GM13977 (cell line): Measurements from ENCODE around the gene HAUS5.

ENCODE experiments used
- DNase-seq: peaks from one replicate; pipeline ENCODE4 v3.0.0; 2012; ENCODE audit warnings: low spot score
- in situ Hi-C: fragments of 300-500 bp; cut with MboI; formaldehyde crosslinking; loops from one replicate; pipeline ENCODE4 v1.12.0; 2022; ENCODE audit warnings: low sequenced_read_pairs, low pct_unique_long_range_greater_than_20kb, mixed read lengths, inconsistent platforms; ENCODE audit not compliant: unreplicated experiment
- TF ChIP-seq, protein P1 (sequence below): IDR thresholded peaks from 2 replicates; pipeline ENCODE4 v1.5.1; 2012; ENCODE audit warnings: mild to moderate bottlenecking, control low read depth; ENCODE audit not compliant: insufficient read depth; ENCODE audit errors: extremely low read depth, missing control alignments

HAUS5 gene

DNA sequence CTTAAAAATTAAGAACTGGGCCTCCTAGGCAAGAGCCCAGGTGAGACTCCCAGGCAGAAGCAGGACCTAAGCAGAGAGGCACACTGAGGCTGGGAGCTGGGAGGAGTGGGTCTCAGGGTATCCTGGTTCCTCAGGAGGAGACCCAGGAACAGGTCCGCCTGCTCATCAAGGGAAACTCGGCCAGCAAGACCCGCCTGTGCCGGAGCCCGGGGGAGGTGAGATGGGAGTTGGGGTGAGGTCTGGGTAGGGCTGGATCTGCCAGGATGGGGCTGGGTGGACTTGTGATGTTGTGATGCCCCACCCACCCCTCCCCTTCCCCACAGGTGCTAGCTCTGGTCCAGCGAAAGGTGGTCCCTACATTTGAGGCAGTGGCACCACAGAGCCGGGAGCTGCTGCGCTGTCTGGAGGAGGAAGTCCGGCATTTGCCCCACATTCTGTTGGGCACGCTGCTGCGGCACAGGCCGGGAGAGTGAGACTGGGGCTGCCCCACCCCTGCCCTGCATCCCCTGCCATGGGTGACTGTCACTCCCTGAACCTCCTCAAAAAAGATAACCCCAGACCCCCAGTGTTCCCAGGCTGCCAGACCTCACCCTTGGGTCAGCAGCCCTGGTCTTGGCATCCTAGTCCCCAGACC lies 6.9 kb downstream of the HAUS5 start:
- TF ChIP-seq, protein P1, sequence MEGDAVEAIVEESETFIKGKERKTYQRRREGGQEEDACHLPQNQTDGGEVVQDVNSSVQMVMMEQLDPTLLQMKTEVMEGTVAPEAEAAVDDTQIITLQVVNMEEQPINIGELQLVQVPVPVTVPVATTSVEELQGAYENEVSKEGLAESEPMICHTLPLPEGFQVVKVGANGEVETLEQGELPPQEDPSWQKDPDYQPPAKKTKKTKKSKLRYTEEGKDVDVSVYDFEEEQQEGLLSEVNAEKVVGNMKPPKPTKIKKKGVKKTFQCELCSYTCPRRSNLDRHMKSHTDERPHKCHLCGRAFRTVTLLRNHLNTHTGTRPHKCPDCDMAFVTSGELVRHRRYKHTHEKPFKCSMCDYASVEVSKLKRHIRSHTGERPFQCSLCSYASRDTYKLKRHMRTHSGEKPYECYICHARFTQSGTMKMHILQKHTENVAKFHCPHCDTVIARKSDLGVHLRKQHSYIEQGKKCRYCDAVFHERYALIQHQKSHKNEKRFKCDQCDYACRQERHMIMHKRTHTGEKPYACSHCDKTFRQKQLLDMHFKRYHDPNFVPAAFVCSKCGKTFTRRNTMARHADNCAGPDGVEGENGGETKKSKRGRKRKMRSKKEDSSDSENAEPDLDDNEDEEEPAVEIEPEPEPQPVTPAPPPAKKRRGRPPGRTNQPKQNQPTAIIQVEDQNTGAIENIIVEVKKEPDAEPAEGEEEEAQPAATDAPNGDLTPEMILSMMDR, result no peak
- in situ Hi-C loops, result no loop called here

DNA sequence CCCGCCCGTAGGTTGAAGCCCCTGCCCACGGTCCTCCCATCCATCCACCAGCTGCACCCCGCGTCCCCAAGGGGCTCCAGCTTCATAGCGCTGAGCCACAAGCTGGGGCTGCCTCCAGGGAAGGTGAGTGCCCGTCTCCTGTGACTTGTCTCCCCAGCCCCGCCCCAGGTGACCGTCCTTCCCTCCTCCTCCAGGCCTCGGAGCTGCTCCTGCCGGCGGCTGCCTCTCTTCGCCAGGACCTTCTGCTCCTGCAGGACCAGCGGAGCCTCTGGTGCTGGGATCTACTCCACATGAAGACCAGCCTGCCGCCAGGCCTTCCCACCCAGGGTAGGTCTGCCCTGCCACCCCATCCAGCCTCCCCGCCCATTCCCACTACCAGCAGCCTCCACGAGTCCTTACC lies 7.5 kb downstream of the HAUS5 start:
- no peak for DNase-seq
- TF ChIP-seq, protein P1, result no peak
- in situ Hi-C loops, result no loop called here

More for the DNA sequence above, 6.9 kb downstream of the HAUS5 start:
- DNase-seq, result no peak

DNA sequence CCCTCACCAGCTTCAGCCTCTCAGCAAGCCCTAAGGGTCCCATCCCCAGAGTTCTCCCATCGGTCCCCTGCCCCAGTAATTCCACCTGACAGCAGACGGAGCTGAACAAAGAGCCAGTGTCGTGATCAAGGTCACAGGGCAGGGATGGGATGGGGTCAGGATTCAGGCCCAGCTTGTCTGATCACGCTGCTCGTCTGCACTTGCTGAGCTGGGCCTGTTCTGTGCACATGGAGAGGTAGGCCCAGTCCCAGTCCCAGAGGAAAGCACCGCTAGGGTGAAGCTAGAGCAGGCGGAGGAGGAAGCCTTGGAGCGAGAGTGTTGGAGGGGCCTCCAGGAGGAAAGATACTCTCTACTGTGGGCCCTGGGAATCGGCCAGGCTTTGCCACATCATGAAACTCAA lies 9.2 kb downstream of the HAUS5 start:
- in situ Hi-C loops, result no loop called here
- DNase-seq, result no peak
- TF ChIP-seq, protein P1, result no peak

DNA sequence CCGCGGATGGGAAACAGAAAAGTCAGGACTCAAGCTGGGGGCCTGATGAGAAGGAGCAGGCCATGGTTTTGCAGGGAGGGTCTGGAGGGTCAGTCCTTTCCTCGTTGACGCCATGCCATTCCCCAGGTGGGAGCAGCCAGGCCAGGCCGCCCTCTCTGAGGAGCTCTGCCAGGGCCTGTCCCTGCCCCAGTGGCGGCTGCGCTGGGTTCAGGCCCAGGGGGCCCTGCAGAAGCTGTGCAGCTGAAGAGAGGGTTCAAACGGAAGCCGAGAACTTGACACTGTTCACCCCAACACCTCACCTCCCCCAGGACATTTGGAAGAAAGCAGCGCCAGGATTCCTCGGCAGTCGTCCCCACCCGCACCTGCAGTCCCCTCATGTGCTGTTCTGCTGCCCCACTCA lies 10.2 kb downstream of the HAUS5 start:
- in situ Hi-C loops, result no loop called here
- no peak for DNase-seq

DNA sequence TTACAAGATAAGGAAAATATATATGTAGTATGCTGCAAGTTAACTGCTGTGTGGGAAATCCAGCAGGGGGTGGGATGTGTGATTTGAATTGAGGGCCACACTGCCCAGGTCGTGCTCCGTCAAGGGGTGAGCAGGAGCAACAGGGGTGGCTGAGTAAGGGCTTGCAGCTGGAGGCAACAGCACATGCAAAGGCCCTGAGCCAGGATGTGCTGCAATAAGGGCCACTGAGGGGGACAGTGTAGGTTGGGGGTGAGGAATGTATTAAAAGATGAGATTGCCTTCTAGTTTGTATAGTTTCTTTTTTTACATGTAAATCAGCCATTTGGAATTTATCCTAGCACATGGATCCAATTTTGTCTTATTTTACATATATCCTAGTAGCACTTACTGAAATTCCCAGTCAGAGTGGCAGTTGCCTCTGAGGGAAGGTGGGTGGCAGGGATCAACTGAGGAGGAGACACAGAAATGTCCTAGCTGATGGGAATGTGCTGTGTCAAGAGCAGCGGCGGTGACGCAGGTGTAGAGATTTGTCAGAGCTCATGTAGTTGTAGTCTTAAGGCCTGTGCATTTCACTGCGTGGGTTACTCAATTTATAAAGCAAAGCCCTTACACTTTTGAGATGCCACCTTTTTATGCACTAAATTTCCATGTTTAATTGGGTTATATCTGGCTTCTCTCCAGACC lies 10.9 kb downstream of the HAUS5 start:
- in situ Hi-C loops, result no loop called here
- DNase-seq, result no peak
- TF ChIP-seq, protein P1, result no peak

More for the DNA sequence above, 10.2 kb downstream of the HAUS5 start:
- TF ChIP-seq, protein P1, result no peak

DNA sequence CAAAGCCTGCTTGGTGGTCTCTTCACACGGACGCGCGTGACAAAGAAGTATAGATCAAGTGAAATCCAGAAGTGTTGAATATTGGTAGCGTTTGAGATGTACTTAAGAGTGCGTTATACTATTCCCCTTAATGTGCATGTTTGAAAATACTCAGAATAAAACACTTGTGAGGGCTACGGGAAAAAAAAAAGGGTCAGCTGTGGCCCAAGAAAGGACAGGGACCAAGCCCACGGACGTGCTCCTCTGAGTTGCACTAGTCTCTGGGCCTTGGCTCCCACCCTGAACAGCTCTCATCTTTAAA lies 15.7 kb downstream of the HAUS5 start:
- TF ChIP-seq, protein P1, result no peak
- DNase-seq, result no peak
- in situ Hi-C loops, result no loop called here
